OCI-LY3 (cell line): ENCODE results near the gene ZFP3.
"Not testable (repeated sequence)": the region's sequence is repeated elsewhere in the genome, so short reads cannot be mapped to it uniquely, and the experiment has no call there.

Experiments
- H2AFZ ChIP-seq: fragments of 200-600, 300-600 bp; shearing (Covaris generic); 2 replicates; pipeline ENCODE4 v1.6.0; 2014; ENCODE audit warnings: antibody characterized with exemption, low read depth, low read length
- H3K27ac ChIP-seq: fragments of 200-600, 300-600 bp; sonication (generic); 2 replicates; pipeline ENCODE4 v1.5.1; 2014; ENCODE audit warnings: mild to moderate bottlenecking, low read length, moderate library complexity, mixed read lengths
- H3K27me3 ChIP-seq: fragments of 200-600, 300-600 bp; sonication (generic); 2 replicates; pipeline ENCODE4 v1.6.1; 2014; ENCODE audit warnings: low read depth, low read length, mixed read lengths
- H3K36me3 ChIP-seq: fragments of 200-600, 300-600 bp; sonication (generic); replicated peaks from 2 replicates; pipeline ENCODE3; 2014; ENCODE audit warnings: low read depth, low read length, mixed read lengths
- H3K4me1 ChIP-seq: fragments of 300-600, 200-600 bp; sonication (generic); 2 replicates; pipeline ENCODE4 v1.6.1; 2014; ENCODE audit warnings: low read length, mixed read lengths
- H3K4me2 ChIP-seq: fragments of 200-600, 300-600 bp; sonication (generic); 2 replicates; pipeline ENCODE4 v1.6.1; 2014; ENCODE audit warnings: low read length, mixed read lengths
- H3K4me3 ChIP-seq: fragments of 300-600, 200-600 bp; sonication (generic); 2 replicates; pipeline ENCODE4 v1.5.1; 2014; ENCODE audit warnings: antibody characterized with exemption, mild to moderate bottlenecking, low read length, moderate library complexity
- H3K79me2 ChIP-seq: fragments of 300-600, 200-600 bp; shearing (Covaris generic); 2 replicates; pipeline ENCODE4 v1.6.1; 2014; ENCODE audit warnings: mild to moderate bottlenecking, low read length, mixed read lengths
- H3K9ac ChIP-seq: fragments of 300-600, 200-600 bp; shearing (Covaris generic); 2 replicates; pipeline ENCODE4 v1.6.0; 2014; ENCODE audit warnings: mild to moderate bottlenecking, low read length, moderate library complexity
- H3K9me3 ChIP-seq: fragments of 200-600, 300-600 bp; shearing (Covaris generic); 2 replicates; pipeline ENCODE4 v1.6.1; 2014; ENCODE audit warnings: low read length, mixed read lengths; ENCODE audit not compliant: insufficient read depth
- H4K20me1 ChIP-seq: fragments of 200-600, 300-600 bp; sonication (generic); 2 replicates; pipeline ENCODE4 v1.6.1; 2016; ENCODE audit warnings: low read length, mixed read lengths; ENCODE audit not compliant: insufficient read depth
- EZH2phosphoT487 ChIP-seq: fragments of 200-600 bp; shearing (Covaris generic); IDR thresholded peaks from 2 replicates; pipeline ENCODE4 v1.6.1; 2018; ENCODE audit warnings: antibody characterized with exemption, mixed run types, low read depth
- TF ChIP-seq, protein P1 (sequence below): fragments of 200-600, 300-600 bp; sonication (generic); IDR thresholded peaks from 2 replicates; pipeline ENCODE4 v1.5.1; 2014; ENCODE audit warnings: antibody characterized with exemption, low read length, low read depth

The ZFP3 gene

DNA sequence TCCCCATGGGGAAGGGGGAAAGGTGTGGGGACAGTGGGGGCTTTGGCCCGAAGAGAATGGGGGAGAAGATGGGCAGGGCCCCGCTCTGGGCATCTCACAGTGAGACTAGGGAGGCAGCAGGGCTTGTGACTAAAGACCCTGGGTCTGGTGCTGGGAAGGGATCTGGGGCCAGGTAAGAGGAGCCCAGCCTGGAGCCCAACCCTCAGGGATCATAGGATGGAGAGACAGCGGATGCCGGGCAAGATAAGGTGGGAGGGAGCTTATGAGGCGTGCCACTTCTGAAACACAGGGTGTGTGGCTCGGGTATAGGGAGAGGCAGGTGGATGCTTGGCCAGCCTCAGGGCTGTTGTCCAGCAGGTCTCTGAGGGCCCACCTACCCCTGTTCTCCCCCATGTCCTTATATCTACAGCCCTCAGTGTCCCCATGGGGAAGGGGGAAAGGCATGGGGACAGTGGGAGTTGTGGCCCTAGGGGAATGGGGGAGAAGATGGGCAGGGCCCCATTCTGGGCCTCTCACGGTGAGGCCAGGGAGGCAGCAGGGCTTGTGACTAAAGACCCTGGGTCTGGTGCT lies 53.0 kb downstream of the ZFP3 start:
- Histone ChIP-seq H3K27me3 (no peaks in the 10 kb centered on the region), H3K27ac (no peak overlapping the region), H3K79me2 (no peaks in the 10 kb centered on the region), H3K4me2 (no peak overlapping the region), H3K9me3 (no peaks in the 10 kb centered on the region), H3K4me3 (no peak overlapping the region), H3K4me1 (no peaks in the 10 kb centered on the region), H3K36me3 (no peaks in the 10 kb centered on the region), H4K20me1 (no peaks in the 10 kb centered on the region), H2AFZ (no peak overlapping the region), H3K9ac (no peak overlapping the region)
- TF ChIP-seq, protein P1, sequence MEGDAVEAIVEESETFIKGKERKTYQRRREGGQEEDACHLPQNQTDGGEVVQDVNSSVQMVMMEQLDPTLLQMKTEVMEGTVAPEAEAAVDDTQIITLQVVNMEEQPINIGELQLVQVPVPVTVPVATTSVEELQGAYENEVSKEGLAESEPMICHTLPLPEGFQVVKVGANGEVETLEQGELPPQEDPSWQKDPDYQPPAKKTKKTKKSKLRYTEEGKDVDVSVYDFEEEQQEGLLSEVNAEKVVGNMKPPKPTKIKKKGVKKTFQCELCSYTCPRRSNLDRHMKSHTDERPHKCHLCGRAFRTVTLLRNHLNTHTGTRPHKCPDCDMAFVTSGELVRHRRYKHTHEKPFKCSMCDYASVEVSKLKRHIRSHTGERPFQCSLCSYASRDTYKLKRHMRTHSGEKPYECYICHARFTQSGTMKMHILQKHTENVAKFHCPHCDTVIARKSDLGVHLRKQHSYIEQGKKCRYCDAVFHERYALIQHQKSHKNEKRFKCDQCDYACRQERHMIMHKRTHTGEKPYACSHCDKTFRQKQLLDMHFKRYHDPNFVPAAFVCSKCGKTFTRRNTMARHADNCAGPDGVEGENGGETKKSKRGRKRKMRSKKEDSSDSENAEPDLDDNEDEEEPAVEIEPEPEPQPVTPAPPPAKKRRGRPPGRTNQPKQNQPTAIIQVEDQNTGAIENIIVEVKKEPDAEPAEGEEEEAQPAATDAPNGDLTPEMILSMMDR: no peak
- TF ChIP-seq EZH2phosphoT487: no peak

DNA sequence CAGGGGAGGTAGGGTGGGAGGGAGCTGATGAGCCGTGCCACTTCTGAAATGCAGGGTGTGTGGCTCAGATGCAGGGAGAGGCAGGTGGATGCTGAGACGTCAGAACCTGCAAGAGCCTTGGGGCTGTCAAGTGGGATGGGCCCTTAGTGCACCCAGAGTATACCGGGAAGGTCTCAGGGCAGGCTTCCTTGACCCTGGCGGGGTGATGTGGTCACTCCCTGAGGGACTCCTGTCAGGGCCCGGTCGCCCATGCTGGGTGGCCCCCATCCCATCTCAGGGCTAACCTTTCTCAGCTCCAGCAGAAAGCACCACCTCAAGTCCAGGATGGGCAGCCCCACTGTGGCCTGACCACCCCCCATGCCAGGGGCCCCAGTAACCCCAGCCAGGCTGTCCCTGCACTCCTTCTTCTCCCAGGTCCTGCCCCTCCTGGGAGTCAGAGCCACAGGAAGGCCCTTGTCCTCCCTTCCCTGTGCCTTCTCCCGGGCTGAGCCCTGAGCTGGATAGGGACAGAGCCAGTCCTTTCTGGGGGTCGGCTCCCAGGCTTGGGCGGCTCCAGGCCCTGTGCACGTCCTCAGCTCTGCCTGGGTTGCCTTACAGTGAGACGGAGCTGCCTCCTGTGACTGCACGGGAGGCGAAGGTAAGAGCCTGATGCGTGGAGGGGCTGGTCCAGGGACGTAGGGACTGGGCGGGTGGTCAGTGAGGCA lies 53.7 kb downstream of the ZFP3 start:
- not testable (repeated sequence) for H2AFZ ChIP-seq, H3K4me1 ChIP-seq, H3K27me3 ChIP-seq, H3K4me2 ChIP-seq, H3K79me2 ChIP-seq, H3K27ac ChIP-seq, H3K9ac ChIP-seq, H3K9me3 ChIP-seq, H4K20me1 ChIP-seq, H3K4me3 ChIP-seq, H3K36me3 ChIP-seq

DNA sequence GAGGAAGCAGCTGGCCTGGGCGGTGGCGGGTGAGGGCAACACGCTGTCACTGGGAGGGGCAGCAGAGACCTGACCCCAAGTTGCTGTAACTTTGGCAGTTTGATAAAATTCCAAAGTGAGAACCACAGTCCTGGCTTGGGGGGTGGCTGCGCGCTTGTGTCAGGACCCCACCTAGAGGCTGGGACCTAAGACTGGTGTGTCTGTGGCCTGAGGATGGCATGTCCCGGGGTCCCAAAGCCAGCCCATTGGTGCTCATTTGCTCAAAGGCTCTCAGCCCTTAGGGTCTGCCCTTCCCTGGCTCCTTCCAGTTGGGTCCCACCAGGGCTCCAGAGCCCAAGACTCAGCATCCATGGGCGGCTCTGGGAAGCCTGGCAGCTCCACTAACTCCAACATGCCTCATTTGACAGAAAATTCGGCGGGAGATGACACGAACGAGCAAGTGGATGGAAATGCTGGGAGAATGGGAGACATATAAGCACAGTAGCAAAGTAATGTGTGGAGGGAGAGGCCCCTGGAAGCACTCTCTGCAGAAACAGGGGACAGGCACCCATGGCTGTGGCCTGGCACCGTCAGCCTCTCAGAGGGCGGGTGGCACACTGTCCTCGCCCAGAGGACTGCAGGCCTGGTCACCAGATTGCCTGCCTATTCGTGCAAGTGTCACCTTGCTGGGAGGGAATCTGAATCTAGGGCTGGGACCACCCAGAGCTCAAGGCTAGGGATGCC lies 54.4 kb downstream of the ZFP3 start:
- not testable (repeated sequence) for H3K27me3 ChIP-seq, H3K36me3 ChIP-seq, H2AFZ ChIP-seq, H3K4me1 ChIP-seq, H3K27ac ChIP-seq, H3K4me3 ChIP-seq, H3K9me3 ChIP-seq, H3K79me2 ChIP-seq, H4K20me1 ChIP-seq, H3K9ac ChIP-seq, H3K4me2 ChIP-seq

DNA sequence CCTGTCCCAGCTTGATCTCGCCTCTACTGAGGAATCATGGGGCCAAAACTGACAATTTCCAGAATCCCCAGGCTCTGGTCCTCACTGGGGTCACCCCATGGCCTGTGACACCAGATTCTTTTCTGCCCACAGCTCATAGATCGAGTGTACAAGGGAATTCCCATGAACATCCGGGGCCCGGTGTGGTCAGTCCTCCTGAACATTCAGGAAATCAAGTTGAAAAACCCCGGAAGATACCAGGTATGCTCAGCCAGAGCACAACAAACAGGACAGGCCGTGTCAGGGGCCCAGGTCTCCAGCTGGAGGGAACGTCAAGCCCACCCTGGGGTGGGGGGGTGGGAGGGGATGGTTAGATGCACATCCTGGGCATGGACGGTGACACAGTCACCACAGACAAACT lies 55.0 kb downstream of the ZFP3 start:
- no peak for TF ChIP-seq EZH2phosphoT487
- TF ChIP-seq, protein P1: no peak
- H3K27ac ChIP-seq: no peak overlapping the region
- H3K9me3 ChIP-seq: no peaks in the 10 kb centered on the region
- H3K36me3 ChIP-seq: no peaks in the 10 kb centered on the region
- H4K20me1 ChIP-seq: no peaks in the 10 kb centered on the region
- no peak overlapping the region for H2AFZ ChIP-seq
- H3K4me2 ChIP-seq: no peak overlapping the region
- no peak overlapping the region for H3K4me3 ChIP-seq
- H3K27me3 ChIP-seq: no peaks in the 10 kb centered on the region
- H3K79me2 ChIP-seq: no peaks in the 10 kb centered on the region
- H3K9ac ChIP-seq: no peak overlapping the region
- H3K4me1 ChIP-seq: no peaks in the 10 kb centered on the region

DNA sequence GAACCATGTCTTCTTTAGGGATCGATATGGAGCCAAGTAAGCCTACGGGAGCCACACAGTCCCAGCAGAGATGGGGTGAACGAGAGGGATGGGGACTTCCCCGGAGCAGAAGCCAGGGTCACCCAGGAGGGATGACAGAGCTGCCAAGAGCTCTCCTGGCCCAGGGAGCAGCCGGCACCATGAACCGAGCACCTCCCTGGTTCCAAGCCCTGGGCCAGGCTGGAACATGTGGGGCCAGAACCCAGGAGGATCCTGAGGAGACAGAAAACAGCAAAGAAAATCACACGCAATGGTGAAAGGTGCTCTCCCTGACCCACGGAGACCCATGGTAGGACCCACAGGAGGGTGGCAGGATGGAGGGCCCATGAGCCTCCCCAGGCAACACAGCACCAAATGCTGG lies 55.7 kb downstream of the ZFP3 start:
- not testable (repeated sequence) for H4K20me1 ChIP-seq, H3K4me3 ChIP-seq, H3K9ac ChIP-seq, H3K4me1 ChIP-seq, H3K4me2 ChIP-seq, H3K27ac ChIP-seq, H2AFZ ChIP-seq, H3K36me3 ChIP-seq, H3K27me3 ChIP-seq, H3K79me2 ChIP-seq, H3K9me3 ChIP-seq

DNA sequence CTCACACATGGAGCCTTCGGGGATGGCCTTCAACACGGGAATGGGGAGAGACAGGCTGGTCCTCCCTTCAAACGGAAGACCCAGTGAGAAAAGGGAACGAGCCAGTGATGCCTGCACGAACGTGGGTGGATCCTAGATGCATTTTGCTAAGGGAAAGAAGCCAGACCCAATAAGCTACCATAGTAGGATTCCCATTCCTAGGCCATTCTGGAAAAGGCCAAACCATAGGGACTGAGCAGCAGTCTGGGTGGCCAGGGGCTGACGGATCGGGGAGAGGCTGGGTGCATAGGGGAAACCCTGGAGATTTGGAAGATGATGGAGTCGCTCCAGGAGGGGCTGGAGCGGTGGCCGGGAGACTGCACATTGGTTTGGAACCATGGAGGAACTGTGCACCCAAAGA lies 56.3 kb downstream of the ZFP3 start:
- not testable (repeated sequence) for H3K4me2 ChIP-seq, H3K4me3 ChIP-seq, H4K20me1 ChIP-seq, H3K27ac ChIP-seq, H2AFZ ChIP-seq, H3K79me2 ChIP-seq, H3K9me3 ChIP-seq, H3K36me3 ChIP-seq, H3K27me3 ChIP-seq, H3K9ac ChIP-seq, H3K4me1 ChIP-seq

DNA sequence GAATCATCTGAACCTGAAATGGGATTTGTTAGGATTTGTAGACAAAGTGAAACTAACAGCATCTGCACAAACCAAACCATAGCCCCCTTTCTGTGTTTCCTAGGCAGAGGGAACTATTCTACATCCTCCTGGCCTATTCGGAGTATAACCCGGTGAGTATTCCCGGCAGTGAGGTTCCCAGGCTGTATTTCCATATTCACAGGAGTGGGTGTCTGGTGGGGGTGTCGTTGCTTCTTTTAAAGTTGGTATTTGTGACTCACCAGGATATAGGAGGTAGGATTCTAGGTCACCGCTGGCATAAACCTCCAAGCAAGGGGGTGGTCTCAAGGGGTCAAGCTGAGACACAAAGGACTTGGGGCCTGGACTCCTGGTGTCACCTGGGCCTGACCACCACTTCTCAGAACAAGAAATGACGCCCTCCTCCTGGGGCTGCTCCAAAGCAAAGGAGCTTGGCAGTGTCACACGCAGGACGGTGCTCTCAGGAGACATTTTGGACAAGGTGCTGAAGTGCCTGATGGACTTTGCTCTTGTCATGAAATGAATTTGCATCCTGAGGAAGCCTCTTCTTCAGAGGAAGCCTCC lies 57.0 kb downstream of the ZFP3 start:
- H3K4me2 ChIP-seq, H3K27ac ChIP-seq, H3K4me3 ChIP-seq, H2AFZ ChIP-seq, H3K9me3 ChIP-seq, H3K36me3 ChIP-seq, H3K27me3 ChIP-seq, H3K4me1 ChIP-seq, H3K79me2 ChIP-seq, H3K9ac ChIP-seq, H4K20me1 ChIP-seq: not testable (repeated sequence)
